ENCODE data around the gene LNPK.

Gene LNPK

DNA sequence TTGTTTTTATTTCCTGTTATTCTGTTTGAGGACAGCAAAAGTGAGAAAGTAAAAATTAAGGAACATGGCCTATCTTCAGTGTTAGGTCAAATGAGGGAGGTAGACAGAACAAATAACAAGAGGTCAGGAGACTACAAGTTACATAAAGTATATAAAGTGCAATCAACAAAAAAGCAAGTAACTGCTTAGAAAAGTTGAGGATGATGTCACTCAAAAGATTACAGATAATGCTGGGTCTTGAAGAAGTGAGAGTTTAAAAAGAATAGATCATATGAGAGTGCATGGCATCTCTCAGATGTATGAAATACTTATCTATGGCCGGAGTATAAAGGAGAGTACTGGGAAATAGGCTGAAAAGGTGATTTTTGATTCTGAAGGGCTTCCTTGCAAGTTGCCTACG lies 79.9 kb downstream of the LNPK start:
- TF ChIP-seq MAX (IDR thresholded peaks at IDR 0.05) (no peak), RAD21 (IDR thresholded peaks at IDR 0.05; ENCODE audit: low read depth) (no peak), TAF1 (IDR thresholded peaks at IDR 0.05; ENCODE audit: low read depth) (no peak), ZBTB7A (IDR thresholded peaks at IDR 0.05; ENCODE audit: low read depth) (no peak), EGR1 (IDR thresholded peaks at IDR 0.05) (no peak), YY1 (IDR thresholded peaks at IDR 0.05; ENCODE audit: low read depth) (no peak), TEAD4 (IDR thresholded peaks at IDR 0.05) (no peak), NFIC (IDR thresholded peaks at IDR 0.05) (no peak), TCF12 (IDR thresholded peaks at IDR 0.05; ENCODE audit: low read depth) (no peak), FOXM1 (IDR thresholded peaks at IDR 0.05; ENCODE audit: borderline replicate concordance, low read depth) (no peak), CEBPB (IDR thresholded peaks at IDR 0.05) (no peak)
- TF ChIP-seq, protein P1, sequence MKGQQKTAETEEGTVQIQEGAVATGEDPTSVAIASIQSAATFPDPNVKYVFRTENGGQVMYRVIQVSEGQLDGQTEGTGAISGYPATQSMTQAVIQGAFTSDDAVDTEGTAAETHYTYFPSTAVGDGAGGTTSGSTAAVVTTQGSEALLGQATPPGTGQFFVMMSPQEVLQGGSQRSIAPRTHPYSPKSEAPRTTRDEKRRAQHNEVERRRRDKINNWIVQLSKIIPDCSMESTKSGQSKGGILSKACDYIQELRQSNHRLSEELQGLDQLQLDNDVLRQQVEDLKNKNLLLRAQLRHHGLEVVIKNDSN (IDR thresholded peaks at IDR 0.05): no peak
- TF ChIP-seq, protein P2, sequence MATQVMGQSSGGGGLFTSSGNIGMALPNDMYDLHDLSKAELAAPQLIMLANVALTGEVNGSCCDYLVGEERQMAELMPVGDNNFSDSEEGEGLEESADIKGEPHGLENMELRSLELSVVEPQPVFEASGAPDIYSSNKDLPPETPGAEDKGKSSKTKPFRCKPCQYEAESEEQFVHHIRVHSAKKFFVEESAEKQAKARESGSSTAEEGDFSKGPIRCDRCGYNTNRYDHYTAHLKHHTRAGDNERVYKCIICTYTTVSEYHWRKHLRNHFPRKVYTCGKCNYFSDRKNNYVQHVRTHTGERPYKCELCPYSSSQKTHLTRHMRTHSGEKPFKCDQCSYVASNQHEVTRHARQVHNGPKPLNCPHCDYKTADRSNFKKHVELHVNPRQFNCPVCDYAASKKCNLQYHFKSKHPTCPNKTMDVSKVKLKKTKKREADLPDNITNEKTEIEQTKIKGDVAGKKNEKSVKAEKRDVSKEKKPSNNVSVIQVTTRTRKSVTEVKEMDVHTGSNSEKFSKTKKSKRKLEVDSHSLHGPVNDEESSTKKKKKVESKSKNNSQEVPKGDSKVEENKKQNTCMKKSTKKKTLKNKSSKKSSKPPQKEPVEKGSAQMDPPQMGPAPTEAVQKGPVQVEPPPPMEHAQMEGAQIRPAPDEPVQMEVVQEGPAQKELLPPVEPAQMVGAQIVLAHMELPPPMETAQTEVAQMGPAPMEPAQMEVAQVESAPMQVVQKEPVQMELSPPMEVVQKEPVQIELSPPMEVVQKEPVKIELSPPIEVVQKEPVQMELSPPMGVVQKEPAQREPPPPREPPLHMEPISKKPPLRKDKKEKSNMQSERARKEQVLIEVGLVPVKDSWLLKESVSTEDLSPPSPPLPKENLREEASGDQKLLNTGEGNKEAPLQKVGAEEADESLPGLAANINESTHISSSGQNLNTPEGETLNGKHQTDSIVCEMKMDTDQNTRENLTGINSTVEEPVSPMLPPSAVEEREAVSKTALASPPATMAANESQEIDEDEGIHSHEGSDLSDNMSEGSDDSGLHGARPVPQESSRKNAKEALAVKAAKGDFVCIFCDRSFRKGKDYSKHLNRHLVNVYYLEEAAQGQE (IDR thresholded peaks at IDR 0.05; ENCODE audit: low read depth): no peak

GRCh38 chr2:175918935-175919334 lies 83.1 kb downstream of the LNPK start:
- TF ChIP-seq MAX (IDR thresholded peaks at IDR 0.05) (no peak), FOXM1 (IDR thresholded peaks at IDR 0.05; ENCODE audit: borderline replicate concordance, low read depth) (no peak), EGR1 (IDR thresholded peaks at IDR 0.05) (no peak), TCF12 (IDR thresholded peaks at IDR 0.05; ENCODE audit: low read depth) (no peak), ZBTB7A (IDR thresholded peaks at IDR 0.05; ENCODE audit: low read depth) (no peak), NFIC (IDR thresholded peaks at IDR 0.05) (no peak), YY1 (IDR thresholded peaks at IDR 0.05; ENCODE audit: low read depth) (no peak), TAF1 (IDR thresholded peaks at IDR 0.05; ENCODE audit: low read depth) (no peak), EP300 (IDR thresholded peaks at IDR 0.05; ENCODE audit: borderline replicate concordance) (no peak), TEAD4 (IDR thresholded peaks at IDR 0.05) (no peak), CEBPB (IDR thresholded peaks at IDR 0.05) (no peak), RAD21 (IDR thresholded peaks at IDR 0.05; ENCODE audit: low read depth) (no peak), CREB1 (IDR thresholded peaks at IDR 0.05; ENCODE audit: low read depth) (no peak)
- TF ChIP-seq, protein P1 (IDR thresholded peaks at IDR 0.05): no peak
- TF ChIP-seq, protein P2 (IDR thresholded peaks at IDR 0.05; ENCODE audit: low read depth): no peak

DNA sequence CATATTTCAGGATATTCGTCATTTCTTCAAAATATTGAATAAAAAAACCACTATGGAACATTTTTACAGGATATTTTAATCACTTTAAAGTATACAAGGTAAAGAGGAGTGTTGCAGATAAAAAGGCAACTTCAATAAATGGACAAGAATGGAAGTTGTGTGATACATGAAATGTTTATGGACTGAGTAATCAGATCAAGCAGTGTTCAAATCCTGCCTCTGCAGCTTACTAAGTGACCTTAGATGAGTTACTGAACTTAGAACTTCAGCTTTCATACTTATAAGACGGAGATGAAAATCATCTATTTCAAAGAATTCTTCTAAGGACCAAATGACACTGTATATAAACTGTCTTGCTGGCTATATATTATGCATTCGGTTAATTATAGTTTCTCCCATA lies 87.2 kb downstream of the LNPK start:
- TF ChIP-seq EGR1 (IDR thresholded peaks at IDR 0.05) (no peak), TEAD4 (IDR thresholded peaks at IDR 0.05) (no peak)

GRCh38 chr2:175904035-175904434 lies 98.0 kb downstream of the LNPK start:
- TF ChIP-seq YY1 (IDR thresholded peaks at IDR 0.05; ENCODE audit: low read depth) (no peak), CREB1 (IDR thresholded peaks at IDR 0.05; ENCODE audit: low read depth) (no peak), ZBTB7A (IDR thresholded peaks at IDR 0.05; ENCODE audit: low read depth) (no peak), TEAD4 (IDR thresholded peaks at IDR 0.05) (no peak), CEBPB (IDR thresholded peaks at IDR 0.05) (no peak), EGR1 (IDR thresholded peaks at IDR 0.05) (no peak), FOXM1 (IDR thresholded peaks at IDR 0.05; ENCODE audit: borderline replicate concordance, low read depth) (no peak), RAD21 (IDR thresholded peaks at IDR 0.05; ENCODE audit: low read depth) (no peak), MAX (IDR thresholded peaks at IDR 0.05) (no peak), NFIC (IDR thresholded peaks at IDR 0.05) (no peak), TCF12 (IDR thresholded peaks at IDR 0.05; ENCODE audit: low read depth) (no peak), EP300 (IDR thresholded peaks at IDR 0.05; ENCODE audit: borderline replicate concordance) (no peak), TAF1 (IDR thresholded peaks at IDR 0.05; ENCODE audit: low read depth) (no peak)
- TF ChIP-seq, protein P1 (IDR thresholded peaks at IDR 0.05): no peak
- TF ChIP-seq, protein P2 (IDR thresholded peaks at IDR 0.05; ENCODE audit: low read depth): no peak
